Left ventricle myocardium superior (tissue), 1 donor: Measurements from ENCODE around the gene CCDC167. TPM values are rescaled to one million over a fixed set of nuclear protein-coding genes. Genes with fewer than 3 reads are reported as not detected.
A peak's percentile ranks its signal among the peaks of the same experiment; 100 is the strongest.

Experiments used
- ATAC-seq: fragments of 200-7000 bp; cut with Tn5 transposase; one replicate; pipeline ENCODE4 v1.9.1; 2020; ENCODE audit warnings: mild to moderate bottlenecking, moderate library complexity
- DNase-seq: peaks from one replicate; pipeline ENCODE4 v3.0.0-alpha.2; 2020
- intact Hi-C: fragments of 100-400 bp; cut with micrococcal nuclease; formaldehyde crosslinking; loops from one replicate; pipeline ENCODE4 v1.11.0; 2022
- total RNA-seq: library from RNA; stranded (reverse); fragmentation: NEBNext Ultra II Directional; extraction: Animal tissue kit (Norgen Biotek cat#: 25700); gene quantifications from one replicate; pipeline ENCODE4 v1.2.1, GENCODE V29; 2021
- donor health status: DM: no; HTN: yes; CAD: no; lungs with severe emphysema.

CCDC167 gene
- total RNA-seq, 1 donor from 2014 or later: 26.6 TPM

GRCh38 chr6:37492991-37493660 lies 6.6 kb downstream of the CCDC167 start:
- intact Hi-C loops: no loop called here
- DNase-seq: no peak
- ATAC-seq: no peak

GRCh38 chr6:37492236-37492972 lies 7.3 kb downstream of the CCDC167 start:
- intact Hi-C loops: no loop called here
- ATAC-seq: no peak
- DNase-seq: no peak

- intact Hi-C loops: no loop called here
- no peak for ATAC-seq
- DNase-seq: no peak
Measured at GRCh38 chr6:37491830-37492208, 7.9 kb downstream of the CCDC167 start.

- intact Hi-C loops: no loop called here
Measured at GRCh38 chr6:37491171-37491829, 8.4 kb downstream of the CCDC167 start.

GRCh38 chr6:37490536-37491170 lies 9.0 kb downstream of the CCDC167 start:
- DNase-seq: no peak
- ATAC-seq: peak; percentile 20
- intact Hi-C loops: no loop called here

More at GRCh38 chr6:37491171-37491829, 8.4 kb downstream of the CCDC167 start:
- ATAC-seq: peak; percentile 43
- peak; percentile 43 for DNase-seq

- intact Hi-C loops: no loop called here
- ATAC-seq (peak; percentile 66), DNase-seq (peak; percentile 55)
Measured at GRCh38 chr6:37489697-37490336, 9.9 kb downstream of the CCDC167 start.

GRCh38 chr6:37488476-37488875 lies 11.2 kb downstream of the CCDC167 start:
- DNase-seq: no peak
- no peak for ATAC-seq
- intact Hi-C loops: no loop called here

- ATAC-seq (no peak), DNase-seq (no peak)
- intact Hi-C loops: no loop called here
Measured at GRCh38 chr6:37487591-37488380, 11.9 kb downstream of the CCDC167 start.

- intact Hi-C loops: no loop called here
- no peak for ATAC-seq
- no peak for DNase-seq
Measured at GRCh38 chr6:37486121-37486839, 13.4 kb downstream of the CCDC167 start.

- intact Hi-C loops: no loop called here
- ATAC-seq (no peak), DNase-seq (no peak)
Measured at GRCh38 chr6:37485291-37485702, 14.4 kb downstream of the CCDC167 start.

- no peak for ATAC-seq
- DNase-seq: no peak
- intact Hi-C loops: no loop called here
Measured at GRCh38 chr6:37484786-37485170, 14.9 kb downstream of the CCDC167 start.

GRCh38 chr6:37483917-37484785 lies 15.5 kb downstream of the CCDC167 start:
- peak; percentile 59 for ATAC-seq

GRCh38 chr6:37483252-37483901 lies 16.3 kb downstream of the CCDC167 start:
- intact Hi-C loops: no loop called here
- DNase-seq: no peak
- ATAC-seq: no peak

More at GRCh38 chr6:37483917-37484785, 15.5 kb downstream of the CCDC167 start:
- peak; percentile 80 for DNase-seq
- intact Hi-C loops: no loop called here

- no peak for ATAC-seq
- intact Hi-C loops: no loop called here
- no peak for DNase-seq
Measured at GRCh38 chr6:37482606-37483251, 17.0 kb downstream of the CCDC167 start.

- no peak for DNase-seq
- intact Hi-C loops: no loop called here
- peak; percentile 81 for ATAC-seq
Measured at GRCh38 chr6:37481711-37482605, 17.7 kb downstream of the CCDC167 start.
